Thoracic aorta (tissue), 2 donors: ENCODE results near the gene ADAMTS14. TPM values are rescaled to one million over a fixed set of nuclear protein-coding genes. Genes with fewer than 3 reads are reported as not detected.

Experiments used
- ATAC-seq: fragments of 150-250 bp; one replicate; pipeline ENCODE4 v1.8.0; 2017; ENCODE audit warnings: low read depth; ENCODE audit not compliant: insufficient number of reproducible peaks, low FRiP score
- DNase-seq: peaks from one replicate; pipeline ENCODE4 v3.0.0-alpha.2; 2020; ENCODE audit warnings: low spot score
- H3K27ac ChIP-seq, 2 donors: fragments of 200-600 bp; sonication (generic); 1 replicate in 1 of 2; 2 replicates in 1 of 2; pipeline ENCODE4 v1.5.1; 2016; ENCODE audit warnings: mild to moderate bottlenecking in 2 of 2, moderate library complexity in 2 of 2
- H3K27me3 ChIP-seq: fragments of 200-600 bp; sonication (generic); replicated peaks from 2 replicates; pipeline ENCODE4 v1.6.0; 2016; ENCODE audit warnings: mild to moderate bottlenecking; ENCODE audit not compliant: insufficient read depth
- H3K36me3 ChIP-seq: fragments of 200-600 bp; sonication (generic); one replicate; pipeline ENCODE4 v1.5.1; 2016
- H3K4me1 ChIP-seq, 2 donors: fragments of 200-600 bp; sonication (generic); 1 replicate in 1 of 2; 2 replicates in 1 of 2; pipeline versions ENCODE4 v1.5.1 to v1.6.0; 2016; ENCODE audit warnings: low read depth in 2 of 2, mild to moderate bottlenecking in 1 of 2; ENCODE audit not compliant: control insufficient read depth in 1 of 2
- H3K4me3 ChIP-seq: fragments of 200-600 bp; sonication (generic); 2 replicates; pipeline ENCODE4 v1.5.1; 2016; ENCODE audit warnings: mild to moderate bottlenecking
- H3K9me3 ChIP-seq: fragments of 200-600 bp; sonication (generic); 2 replicates; pipeline ENCODE4 v1.5.1; 2016
- CTCF ChIP-seq: fragments of 200-600 bp; sonication (generic); IDR thresholded peaks from one replicate; pipeline ENCODE4 v1.5.1; 2019; ENCODE audit warnings: antibody characterized with exemption
- total RNA-seq, 2 donors: library from RNA; depleted of rRNA; stranded (reverse); fragments of >200 nt; gene quantifications; one replicate each; pipeline versions ENCODE4 v1.1.0 to v1.2.3, GENCODE V29; 2016

Gene ADAMTS14
- total RNA-seq, 2 donors from 2014 or later = 1.3 TPM; not detected in 1

GRCh38 chr10:70785190-70785589 lies 112.9 kb downstream of the ADAMTS14 start, which contains the start of gene TBATA:
TSS of gene TBATA (minus strand) at chr10:70785377. CDS start at chr10:70783379, 1,998 bp downstream.
- Histone ChIP-seq H3K4me1 (no peaks in the 10 kb centered on the region), H3K4me3 (no peak within 1 kb of the TSS), H3K27me3 (no peaks in the 10 kb centered on the region), H3K9me3 (no peaks in the 10 kb centered on the region), H3K36me3 (no peaks in the 10 kb centered on the region), H3K27ac (no peak within 1 kb of the TSS)
- no peak for DNase-seq
- ATAC-seq = no peak
- no peak for TF ChIP-seq CTCF

GRCh38 chr10:70786799-70787415 lies 114.6 kb downstream of the ADAMTS14 start:
- no peak for ATAC-seq
- TF ChIP-seq CTCF = no peak
- no peak overlapping the region for H3K27ac ChIP-seq
- no peaks in the 10 kb centered on the region for H3K9me3 ChIP-seq
- no peak for DNase-seq
- H3K36me3 ChIP-seq = no peaks in the 10 kb centered on the region
- H3K4me3 ChIP-seq = no peak overlapping the region
- H3K27me3 ChIP-seq = no peaks in the 10 kb centered on the region
- no peaks in the 10 kb centered on the region for H3K4me1 ChIP-seq

GRCh38 chr10:70791386-70792039 lies 119.2 kb downstream of the ADAMTS14 start:
- TF ChIP-seq CTCF = no peak
- DNase-seq (no peak), ATAC-seq (no peak)
- Histone ChIP-seq H3K4me3 (no peak overlapping the region), H3K27me3 (no peaks in the 10 kb centered on the region), H3K36me3 (no peaks in the 10 kb centered on the region), H3K4me1 (no peaks in the 10 kb centered on the region), H3K9me3 (no peaks in the 10 kb centered on the region), H3K27ac (no peak overlapping the region)

GRCh38 chr10:70795613-70796012 lies 123.3 kb downstream of the ADAMTS14 start:
- DNase-seq (no peak), ATAC-seq (no peak)
- H3K9me3 ChIP-seq = no peaks in the 10 kb centered on the region
- TF ChIP-seq CTCF = no peak
- H3K4me3 ChIP-seq = no peak overlapping the region
- no peak overlapping the region for H3K27ac ChIP-seq
- no peaks in the 10 kb centered on the region for H3K27me3 ChIP-seq
- no peaks in the 10 kb centered on the region for H3K36me3 ChIP-seq
- no peaks in the 10 kb centered on the region for H3K4me1 ChIP-seq

- Histone ChIP-seq H3K4me1 (no peaks in the 10 kb centered on the region), H3K36me3 (no peaks in the 10 kb centered on the region), H3K9me3 (no peaks in the 10 kb centered on the region), H3K4me3 (no peak overlapping the region), H3K27ac (no peak overlapping the region), H3K27me3 (no peaks in the 10 kb centered on the region)
- ATAC-seq (no peak), DNase-seq (no peak)
- no peak for TF ChIP-seq CTCF
Measured at GRCh38 chr10:70797840-70798239, 125.5 kb downstream of the ADAMTS14 start.
